Stimulated activated CD4-positive, alpha-beta T cell treated with anti-CD3 and anti-CD28 coated beads, Interleukin-1b, Interleukin-23, amount 100 ng/mL, for 1 hour (primary cell): ENCODE results near the gene VTCN1.
"Not testable (repeated sequence)": the region's sequence is repeated elsewhere in the genome, so short reads cannot be mapped to it uniquely, and the experiment has no call there.

ENCODE experiments used
- DNase-seq, 2 donors: peaks; one replicate each; pipeline ENCODE4 v3.0.0-alpha.2; 2020; ENCODE audit warnings: low read depth in 2 of 2

Gene VTCN1

DNA sequence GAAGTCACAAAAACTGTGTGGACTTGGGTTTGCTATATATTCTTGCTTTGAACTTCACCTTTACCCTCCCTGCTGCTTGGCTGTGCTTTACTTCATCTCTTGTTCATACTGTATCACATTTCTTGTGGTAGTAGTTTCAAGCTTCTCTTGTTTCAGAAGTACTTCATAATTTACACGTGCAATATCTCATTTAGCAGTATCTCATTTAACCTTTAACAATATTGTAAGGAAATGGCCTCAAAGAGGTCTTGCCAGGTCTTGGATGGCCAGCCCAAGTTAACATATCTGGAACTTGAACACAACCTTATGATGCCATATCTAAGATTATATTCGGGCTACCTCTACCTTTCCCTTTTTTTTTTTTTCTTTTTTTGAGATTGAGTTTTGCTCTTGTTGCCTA is 87.5 kb downstream of the VTCN1 start:
- DNase-seq: no peak

DNA sequence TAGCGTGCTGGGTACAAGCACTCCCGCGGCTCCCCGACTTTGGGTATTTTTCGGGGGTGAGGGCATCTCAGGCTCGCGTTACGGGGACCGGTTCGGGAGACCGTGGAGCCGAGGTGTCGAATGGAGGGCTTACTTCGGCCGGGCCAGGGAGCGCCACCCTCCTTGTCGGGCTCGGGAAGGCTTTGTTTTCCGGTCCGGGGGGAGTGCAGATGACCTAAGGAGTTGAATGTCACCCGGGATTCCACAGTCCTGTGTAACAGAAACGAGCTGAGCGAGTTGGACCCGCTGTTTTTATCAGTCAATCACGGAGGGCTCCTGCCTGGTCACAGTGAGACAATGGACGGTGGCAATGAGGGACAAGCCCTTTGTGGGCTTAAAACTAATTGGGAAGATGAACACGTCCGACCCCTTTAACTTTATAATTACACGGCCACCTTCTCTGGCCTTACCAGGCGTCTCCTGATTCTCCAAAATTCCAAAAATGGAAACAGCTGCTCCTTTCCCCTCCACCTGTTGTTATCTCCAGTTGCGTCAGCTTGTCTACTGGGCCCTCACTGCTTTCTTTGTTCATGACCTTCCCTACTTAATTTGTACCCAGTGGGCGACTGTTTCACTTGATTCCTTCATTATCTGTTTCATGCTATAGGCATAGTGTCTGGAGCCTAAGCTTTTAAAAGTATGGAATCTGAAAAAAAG is 88.2 kb downstream of the VTCN1 start:
- DNase-seq: no peak

DNA sequence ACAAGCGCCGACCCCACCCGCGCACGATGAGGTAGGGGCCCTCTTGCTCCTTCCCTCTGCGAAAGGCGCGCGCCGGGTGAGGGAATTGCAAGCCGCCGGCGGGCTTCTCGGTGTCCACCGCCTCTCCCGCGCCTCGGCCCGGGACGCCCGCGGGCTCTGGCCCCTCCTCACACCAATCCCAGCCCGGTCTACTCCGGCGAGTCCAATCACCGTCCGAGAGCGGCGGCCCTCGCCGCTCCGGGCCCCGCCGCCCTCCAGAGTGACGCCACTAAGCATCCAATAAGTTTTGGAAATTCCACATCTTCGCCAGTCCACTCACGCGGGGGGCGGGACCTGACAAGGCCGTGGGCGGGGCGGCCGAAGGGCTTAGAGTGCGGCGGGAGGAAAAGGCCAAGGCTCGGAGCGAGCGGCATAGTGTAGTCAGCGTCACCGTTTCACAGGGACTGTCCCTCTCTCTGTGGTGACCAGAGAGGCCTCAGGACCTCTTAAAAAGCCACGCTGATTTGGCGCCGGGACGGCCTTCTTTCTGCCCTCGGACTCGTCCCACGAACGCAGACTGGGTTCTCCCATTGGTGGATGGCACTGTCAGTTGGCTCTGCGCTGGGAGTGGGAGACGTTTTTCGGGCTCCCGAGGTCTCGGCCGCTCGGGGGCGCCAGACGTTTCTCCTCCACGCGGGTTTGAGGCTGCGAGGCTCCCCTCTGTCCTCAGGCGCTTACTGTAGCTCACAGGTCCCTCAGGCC is 89.0 kb downstream of the VTCN1 start, which contains the start of gene TRIM45:
Gene TRIM45 (minus strand): TSS at position 161 of the 741 bp plus-strand sequence. CDS start 548 bp downstream, outside the sequence.
- DNase-seq: peak; percentile 42 to 55

DNA sequence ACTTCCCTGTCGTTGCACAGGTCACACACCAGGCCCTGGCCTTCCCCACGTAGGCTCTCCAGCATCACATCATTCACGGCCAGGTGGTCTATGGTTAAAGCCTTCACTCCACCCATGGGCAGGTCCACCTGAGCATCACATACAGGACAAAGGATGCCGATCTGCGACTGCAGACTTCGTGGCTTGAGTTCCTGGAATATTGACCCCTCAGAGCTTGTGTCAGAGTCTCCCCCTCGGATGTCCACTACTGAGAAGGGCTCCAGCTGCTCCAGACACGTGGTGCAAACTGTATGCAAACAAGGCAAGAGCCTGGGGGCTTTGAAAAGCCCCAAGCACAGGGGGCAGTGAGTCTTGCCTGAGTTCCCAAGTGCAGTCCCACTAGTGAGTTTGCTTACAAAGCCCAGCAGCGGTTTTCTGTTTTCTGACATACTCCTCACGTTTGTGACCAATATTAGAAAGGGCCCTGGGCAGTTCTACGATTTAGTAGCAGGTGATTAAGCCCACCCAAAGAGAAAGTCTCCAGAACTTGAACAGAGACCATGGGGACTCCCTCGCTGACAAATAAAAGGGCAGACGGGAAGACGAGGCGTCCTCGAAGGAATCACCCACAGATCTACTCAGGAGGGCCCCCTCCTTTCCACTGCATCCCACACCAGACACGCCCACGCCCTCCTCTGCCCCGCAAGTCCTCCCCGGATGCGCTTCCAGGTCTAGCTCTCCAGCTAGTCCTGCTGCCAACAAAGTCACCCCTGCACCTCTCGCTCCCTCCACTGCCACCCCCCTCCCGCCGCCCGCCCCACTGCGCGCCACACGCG is 89.7 kb downstream of the VTCN1 start:
- no peak for DNase-seq

DNA sequence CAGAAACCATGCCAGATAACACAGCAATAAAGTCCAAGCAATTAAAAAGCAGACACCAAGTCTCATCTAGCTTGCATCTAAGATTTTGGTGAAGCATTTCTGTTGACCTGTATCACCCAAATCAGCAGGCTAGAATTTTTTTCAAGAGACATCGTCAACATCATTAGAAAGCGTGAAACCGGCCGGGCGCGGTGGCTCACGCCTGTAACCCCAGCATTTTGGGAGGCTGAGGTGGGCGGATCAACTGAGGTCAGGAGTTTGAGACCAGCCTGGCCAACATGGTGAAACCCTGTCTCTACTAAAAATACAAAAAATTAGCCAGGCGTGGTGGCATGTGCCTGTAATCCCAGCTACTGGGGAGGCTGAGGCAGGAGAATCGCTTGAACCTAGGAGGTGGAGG is 91.6 kb downstream of the VTCN1 start:
- not testable (repeated sequence) for DNase-seq

DNA sequence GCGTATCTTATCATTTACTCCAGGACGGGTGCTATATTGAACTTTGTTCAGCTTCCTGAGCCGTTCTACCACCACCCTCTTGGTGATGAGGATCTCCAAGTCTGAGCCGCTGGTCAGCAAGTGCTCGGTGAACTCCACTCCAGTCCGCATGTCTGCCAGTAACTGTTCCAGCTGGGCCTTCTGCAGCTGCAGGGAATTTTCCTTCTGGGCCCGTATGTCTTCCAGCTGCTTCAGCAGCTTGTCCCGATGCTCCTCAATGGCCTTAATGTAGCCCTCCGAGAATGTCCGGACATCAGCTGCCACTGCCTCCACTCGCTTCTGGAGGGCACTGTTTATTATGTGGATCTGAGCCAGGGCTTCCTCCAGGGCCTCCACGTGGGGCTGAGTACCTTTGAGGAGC is 92.6 kb downstream of the VTCN1 start:
- no peak for DNase-seq

DNA sequence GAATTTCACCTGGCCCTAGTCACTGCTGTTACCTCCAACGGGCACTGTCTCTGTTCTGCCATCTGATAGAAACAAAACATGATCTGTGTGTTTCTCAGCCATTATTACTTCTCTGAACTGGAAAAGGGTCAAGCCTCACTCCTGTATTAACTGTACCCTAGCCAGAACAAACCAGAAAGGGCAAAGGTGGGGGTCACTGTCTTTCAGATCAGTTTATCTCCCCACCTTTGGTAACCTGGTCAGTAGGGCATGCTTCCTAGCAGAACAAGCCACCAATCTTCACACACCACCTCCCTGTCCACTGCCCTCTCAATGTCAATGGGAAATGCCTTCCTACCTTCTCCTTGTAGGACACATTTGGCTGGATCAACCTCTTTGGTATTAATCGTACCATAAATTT is 93.0 kb downstream of the VTCN1 start:
- no peak for DNase-seq

DNA sequence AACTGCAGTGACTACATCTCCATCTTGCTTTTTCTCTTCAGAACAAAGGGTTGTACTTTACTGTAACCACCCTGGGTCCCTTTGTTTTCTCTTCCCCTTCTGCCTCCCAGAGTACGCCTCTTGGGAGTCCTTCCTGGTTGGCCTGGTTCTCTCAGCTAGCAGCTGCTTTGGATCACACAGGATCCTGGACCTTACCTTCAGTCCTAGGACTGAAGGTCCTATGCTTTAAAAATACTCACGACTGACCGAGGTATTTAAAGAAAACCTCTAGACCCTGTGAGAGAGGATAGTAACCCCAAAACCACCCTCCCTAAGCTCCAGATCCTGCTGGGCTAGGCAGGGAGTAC is 94.0 kb downstream of the VTCN1 start:
- no peak for DNase-seq

DNA sequence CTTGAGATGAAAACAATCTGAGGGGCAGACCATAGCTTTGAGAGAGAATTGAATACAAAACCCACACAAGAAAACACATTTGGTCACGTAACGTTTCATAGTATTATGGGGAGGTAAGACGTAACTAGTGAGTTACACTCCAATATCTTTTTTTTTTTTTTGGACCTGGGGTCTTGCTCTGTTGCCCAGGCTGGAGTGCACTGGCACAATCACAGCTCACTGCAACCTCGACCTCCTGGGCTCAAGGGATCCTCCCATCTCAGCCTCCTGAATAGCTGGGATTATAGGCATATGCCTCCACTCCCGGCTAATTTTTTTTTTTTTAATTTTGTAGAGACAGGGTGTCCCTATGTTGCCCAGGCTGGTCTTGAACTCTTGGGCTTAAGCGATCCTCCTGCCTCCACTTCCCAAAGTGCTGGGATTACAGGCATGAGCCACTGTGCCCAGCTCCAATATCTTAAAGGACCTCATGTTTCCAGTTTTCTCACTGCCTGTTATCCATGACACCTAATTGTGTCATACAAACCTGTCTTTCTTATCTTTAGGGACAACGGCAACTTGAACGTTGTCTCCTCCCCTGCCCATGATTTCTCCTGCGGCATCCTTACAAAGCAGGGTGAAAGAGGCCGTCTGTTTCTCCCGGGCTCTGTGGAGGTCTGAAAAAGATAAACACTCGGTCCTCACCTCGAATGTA is 94.5 kb downstream of the VTCN1 start:
- no peak for DNase-seq

DNA sequence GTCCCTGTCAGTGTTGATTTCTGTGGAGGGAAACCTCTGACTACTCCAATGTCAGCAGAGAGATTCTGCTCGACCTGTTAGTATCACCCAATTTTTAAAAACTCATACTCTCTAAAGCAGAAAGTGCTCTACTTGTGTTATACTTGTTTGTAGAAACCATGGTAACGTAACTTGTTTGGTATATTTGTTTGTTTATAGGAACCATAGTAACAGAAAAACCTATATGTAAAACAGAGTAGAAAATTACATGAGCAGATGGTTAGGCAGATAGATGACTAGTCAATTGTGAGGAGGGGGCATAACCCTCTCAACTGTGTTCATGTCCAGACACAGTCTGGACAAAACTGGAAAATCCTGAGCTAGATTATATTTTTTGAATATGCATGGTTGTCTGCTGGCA is 95.8 kb downstream of the VTCN1 start:
- DNase-seq: no peak

DNA sequence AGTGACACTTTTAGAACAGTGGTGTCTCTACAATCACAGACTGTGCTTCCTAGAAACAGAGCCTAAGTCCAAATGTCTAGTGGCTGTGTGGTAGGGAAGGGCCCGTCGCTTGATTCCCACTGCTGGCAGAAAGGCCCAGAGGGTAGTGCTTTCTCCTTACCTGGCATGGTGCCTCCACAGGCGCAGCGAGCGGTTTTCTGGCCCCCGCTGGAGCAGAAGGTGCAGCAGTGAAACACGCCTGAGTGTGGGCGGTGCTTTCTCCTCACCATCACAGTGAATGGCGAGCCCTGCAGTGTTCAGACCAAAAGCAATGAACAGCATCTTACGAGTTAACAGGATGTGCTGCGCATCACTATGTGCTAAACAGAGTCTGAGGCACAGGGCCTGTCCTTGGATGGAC is 97.5 kb downstream of the VTCN1 start:
- DNase-seq: no peak

DNA sequence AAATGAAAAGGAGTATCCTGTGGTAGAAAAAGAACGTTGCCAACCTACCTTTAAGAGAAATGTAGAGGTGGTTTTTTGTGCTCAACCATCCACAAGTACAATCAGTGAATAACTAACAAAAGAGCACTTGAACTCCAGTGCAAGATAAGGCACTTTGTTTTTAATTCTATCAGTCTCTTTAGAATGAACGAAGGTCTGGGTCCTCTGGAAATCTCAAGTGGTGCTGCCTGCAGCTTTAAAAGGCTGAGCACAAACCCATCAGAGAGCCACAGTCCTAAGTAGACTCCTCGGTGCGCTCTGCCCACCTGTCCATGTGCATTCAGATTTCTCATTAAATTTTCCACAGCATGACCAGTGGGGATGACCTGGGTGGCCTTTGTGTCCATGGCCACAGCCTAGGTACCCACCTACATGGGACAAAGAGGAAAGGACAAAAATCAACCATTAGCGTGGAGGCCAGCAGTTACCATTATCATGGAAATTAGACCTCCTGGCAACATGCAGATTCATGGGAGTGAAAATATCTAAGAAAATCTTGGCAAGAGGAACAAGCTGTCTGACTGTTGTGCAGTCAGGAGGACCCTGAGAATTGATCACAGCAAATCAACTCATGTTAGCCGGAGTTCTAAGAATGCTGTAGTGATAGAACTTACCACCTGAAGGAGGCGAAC is 98.5 kb downstream of the VTCN1 start:
- no peak for DNase-seq

DNA sequence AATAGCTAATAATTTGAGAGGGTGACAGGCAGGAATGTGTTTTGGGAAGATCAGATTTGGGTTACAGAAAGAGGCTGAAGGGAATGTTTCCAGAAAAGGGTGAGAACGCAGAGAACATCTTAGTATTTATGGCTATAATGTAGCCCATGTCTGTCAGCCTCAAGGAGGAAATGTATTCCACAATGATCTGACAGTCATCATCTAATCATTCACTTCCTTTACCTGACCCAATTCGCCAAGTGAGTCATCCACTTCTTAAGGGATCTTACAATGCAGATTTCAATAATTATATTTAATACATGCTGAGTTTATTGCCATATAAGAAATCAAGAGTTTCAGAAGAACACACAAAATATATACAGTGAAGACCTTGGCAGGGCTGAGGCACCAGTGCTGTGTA is 100.0 kb downstream of the VTCN1 start:
- DNase-seq: no peak

DNA sequence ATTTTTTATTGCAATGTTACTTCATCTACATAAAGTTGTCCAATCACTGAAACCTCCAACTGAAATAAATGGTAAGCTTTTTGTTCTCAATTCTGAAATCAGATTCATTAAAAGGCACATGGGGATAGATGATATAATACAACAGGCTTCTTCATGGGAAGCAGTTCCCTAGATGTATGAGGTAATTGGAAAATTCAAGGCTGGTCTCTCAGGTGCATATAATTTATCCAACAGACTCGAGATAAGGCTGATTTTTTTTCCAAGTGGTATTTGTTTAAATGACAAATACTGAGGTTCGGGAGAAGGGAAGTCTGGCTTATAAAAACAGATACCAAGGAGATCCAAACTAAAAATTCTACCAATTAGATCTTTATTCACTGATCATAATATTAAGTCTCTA is 103.4 kb downstream of the VTCN1 start:
- no peak for DNase-seq

DNA sequence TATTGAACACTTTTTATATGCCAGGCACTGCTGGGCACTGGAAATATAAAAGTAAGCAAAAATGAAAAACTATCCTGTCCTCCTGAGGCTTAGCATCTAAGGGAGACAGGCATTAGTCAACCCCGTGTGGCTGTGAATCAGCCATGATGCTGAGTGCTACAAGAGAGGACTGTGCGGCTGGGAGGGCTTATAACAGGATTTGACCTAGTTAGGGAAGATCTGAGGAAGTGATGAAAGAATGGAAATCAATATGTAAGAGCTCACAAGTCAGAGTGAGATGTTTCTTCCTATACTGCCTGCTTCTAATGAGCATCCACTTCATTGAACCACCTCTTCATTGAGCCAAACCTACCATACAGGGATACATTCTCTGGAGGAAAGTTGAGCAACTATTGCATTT is 104.2 kb downstream of the VTCN1 start:
- DNase-seq: no peak

DNA sequence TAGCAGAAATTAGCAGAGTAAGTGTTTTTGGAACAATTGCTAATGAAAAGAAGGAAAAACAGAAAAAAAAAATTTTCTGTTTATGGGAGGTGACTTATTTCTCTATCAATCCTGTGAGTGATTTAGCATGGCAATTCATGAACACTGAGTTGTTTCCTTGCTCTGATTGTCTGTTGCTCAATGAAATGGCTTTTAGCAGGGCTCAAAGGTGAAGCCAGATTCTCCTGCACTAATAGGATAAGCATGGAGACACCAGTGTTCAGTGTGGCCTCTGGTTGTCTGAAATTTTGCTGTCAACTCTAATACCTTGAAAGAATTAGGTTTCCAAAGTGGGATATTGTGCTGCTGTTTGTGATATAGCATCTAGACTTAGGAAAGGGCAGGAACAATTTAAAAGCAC is 105.0 kb downstream of the VTCN1 start:
- no peak for DNase-seq

DNA sequence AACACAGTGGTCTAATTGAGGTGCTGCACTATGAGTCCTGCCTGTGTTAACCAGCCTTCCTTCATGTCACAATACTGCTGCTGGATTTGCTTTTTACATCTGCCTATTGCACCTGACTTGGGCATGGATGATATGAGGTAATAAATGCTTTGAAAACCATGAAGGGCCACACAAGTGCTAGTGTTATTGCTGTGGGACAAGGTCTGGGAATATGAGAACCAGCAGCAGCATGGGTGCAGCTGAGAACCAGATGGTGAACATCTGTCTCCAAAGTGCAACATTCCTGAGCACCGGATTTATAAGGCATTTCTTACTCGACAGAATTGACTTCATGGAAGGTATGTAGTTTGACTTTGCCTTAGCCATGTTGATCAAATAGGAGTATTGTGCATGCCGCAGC is 105.7 kb downstream of the VTCN1 start:
- no peak for DNase-seq

DNA sequence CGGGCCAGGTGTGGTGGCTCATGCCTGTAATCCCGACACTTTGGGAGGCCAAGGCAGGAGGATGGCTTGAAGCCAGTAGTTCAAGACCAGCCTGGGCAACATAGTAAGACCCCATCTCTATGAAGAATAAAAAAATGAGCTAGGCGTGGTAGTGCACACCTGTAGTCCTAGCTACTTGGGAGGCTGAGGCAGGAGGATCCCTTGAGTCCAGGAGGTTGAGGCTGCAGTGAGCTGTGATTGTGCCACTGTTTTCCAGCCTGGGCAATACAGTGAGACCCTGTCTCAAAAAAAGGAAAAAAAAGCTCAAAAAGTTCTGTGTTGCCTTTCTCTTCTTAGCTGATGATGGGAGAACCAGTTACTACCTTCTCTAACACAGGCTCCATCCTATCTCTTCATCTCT is 108.9 kb downstream of the VTCN1 start:
- not testable (repeated sequence) for DNase-seq

DNA sequence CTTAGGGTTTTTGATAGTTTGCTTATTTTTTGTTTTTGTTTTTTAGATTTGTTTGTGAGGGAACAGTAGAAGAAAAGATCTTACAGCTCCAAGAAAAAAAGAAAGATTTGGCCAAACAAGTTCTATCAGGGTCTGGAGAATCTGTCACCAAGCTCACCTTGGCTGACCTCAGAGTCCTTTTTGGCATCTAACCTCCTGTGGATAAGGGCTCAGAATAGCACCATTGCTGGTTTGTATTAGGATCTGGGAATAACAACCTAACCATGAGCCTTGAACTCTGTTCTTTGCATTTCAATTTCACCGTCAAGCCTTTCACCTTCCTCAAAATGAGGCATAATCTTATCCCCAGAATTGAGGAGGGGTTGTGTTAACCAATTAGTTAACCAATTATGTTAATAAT is 109.4 kb downstream of the VTCN1 start:
- DNase-seq: no peak

DNA sequence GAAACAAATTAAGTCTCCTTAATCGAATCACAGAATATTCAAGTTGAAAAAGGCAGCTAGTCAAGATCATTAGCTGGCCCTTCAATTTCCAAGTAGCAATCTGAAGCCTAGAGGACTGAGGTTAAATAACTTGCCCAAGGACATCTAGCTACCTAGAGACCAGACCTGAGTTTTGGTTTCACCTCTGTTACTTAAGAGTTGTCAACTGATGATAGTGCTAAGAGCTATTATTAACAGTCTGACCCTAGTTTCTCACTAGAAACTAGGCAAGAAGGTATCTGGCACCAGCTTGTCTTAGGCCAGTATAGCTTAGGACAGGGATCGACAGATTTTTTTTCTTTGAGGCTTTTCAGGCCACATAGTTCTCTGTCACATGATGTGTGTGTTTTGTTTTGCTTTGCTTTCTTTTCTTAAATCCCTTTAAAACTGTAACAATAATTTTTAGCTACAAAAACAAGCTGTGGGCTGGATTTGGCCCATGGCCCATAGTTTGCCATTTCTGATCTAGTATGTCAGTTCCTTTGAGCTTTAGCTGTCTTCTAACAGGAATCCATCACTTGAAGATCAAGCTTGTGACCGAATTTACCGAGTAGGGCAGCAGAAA is 112.3 kb downstream of the VTCN1 start:
- DNase-seq: no peak

DNA sequence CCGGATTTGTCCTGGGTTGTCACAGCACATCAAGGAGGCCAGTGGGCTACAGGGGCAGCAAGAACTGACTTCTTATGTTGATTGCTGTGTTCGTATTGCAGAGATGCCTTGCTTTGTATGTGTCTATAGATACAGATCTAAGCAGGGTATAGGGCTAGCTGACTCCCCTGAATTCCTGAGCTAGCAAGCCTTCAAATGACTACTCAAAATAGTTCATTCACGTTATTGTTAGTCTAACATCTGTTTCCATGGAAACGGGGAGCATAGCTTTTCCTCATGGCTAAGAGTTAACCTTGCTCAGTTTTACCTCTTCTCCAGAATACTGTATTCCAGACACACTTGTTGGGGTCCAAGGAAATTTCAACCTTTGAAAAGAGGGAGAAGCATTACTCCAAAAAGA is 113.3 kb downstream of the VTCN1 start:
- DNase-seq: no peak
